Right ventricle myocardium inferior (tissue), 1 donor: ENCODE data around the gene SYTL5. TPM values are rescaled to one million over a fixed set of nuclear protein-coding genes. Genes with fewer than 3 reads are reported as not detected.
"Not testable (repeated sequence)": the region's sequence is repeated elsewhere in the genome, so short reads cannot be mapped to it uniquely, and the experiment has no call there.

Source experiments
- ATAC-seq: fragments of 200-7000 bp; cut with Tn5 transposase; one replicate; pipeline ENCODE4 v1.9.1; 2020; ENCODE audit warnings: mild to moderate bottlenecking, moderate library complexity
- DNase-seq: peaks from one replicate; pipeline ENCODE4 v3.0.0; 2021; ENCODE audit errors: missing footprints
- intact Hi-C: fragments of 100-400 bp; cut with DNase I; formaldehyde crosslinking; loops from one replicate; pipeline ENCODE4 v1.11.0; 2022
- long read RNA-seq: library from polyadenylated mRNA; unstranded; transcript quantifications from one replicate; pipeline ENCODE4 v2.0.0, GENCODE V29; 2021
- total RNA-seq: library from RNA; stranded (reverse); fragmentation: NEBNext Ultra II Directional; extraction: Animal tissue kit (Norgen Biotek cat#: 25700); gene quantifications from one replicate; pipeline ENCODE4 v1.2.1, GENCODE V29; 2021
- donor health status: DM: no; HTN: yes; CAD: no; lungs with severe emphysema.

SYTL5 gene
- total RNA-seq: not detected
- long read RNA-seq: 0 reads

- intact Hi-C loops: no loop called here
- no peak for ATAC-seq
- DNase-seq: no peak
Observed at GRCh38 chrX:38006291-38006690, at the start of gene SYTL5. SYTL5 (plus strand) TSS chrX:38006553; CDS start chrX:38033890, 27,337 bp downstream.

- intact Hi-C loops: no loop called here
- ATAC-seq: no peak
Observed at GRCh38 chrX:37958525-37959211, 47.7 kb upstream of the SYTL5 start.

DNA sequence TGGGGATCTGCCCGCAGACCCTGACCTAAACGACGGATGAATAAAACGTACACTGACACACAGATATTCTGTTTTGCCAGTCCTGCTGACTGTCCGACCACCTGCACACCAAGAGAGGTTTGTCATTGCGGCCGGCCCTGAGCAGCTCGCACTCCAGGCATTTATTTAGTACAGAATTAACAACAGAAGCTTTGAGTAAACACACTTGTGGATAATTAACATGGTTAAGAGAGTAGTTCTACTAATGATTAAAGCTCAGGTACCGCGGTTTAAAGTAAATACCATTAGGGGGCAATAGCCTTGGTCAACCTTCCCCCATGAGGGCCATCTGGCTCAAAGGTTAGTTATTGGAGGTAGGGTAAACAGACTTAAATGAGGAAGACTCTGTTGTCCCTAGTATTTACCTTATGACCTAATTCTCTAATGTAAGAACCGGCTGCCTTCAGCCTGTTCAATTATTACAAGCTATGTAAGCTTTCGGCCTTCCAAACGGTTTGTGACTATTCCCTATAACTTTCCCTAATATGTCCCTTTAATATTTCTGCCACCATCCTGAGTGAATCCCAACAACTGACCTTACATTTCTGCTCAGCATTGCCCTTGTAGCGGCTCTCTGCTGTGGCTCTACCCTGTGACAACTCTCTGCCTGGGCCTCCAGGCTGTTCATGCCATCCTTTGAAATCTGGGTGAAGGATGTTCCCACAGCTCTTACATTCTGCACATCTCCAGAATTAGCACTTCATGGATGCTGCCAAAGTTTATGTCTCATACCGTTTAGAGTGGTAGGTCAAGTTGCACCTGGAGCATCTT, 46.9 kb upstream of the SYTL5 start:
- intact Hi-C loops: no loop called here
- no peak for DNase-seq
- no peak for ATAC-seq

More at GRCh38 chrX:37958525-37959211, 47.7 kb upstream of the SYTL5 start:
- no peak for DNase-seq

DNA sequence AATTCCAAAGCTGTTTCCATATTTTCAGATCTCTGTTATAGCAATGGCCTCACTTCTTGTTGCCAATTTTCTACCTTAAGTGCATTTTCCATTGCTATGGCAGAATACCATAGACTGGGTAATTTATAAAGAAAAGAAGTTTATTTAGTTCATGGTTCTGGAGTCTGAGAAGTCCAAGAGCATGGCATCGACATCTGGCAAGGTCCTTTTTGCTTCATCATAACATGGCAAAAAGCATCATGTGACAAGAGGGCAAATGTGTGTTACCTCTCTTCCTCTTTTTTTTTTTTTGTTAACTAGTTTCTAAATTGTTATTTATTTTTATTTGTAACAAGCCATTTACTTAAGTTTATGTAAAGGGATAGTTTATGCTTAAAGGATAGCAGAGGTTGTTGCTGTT, 45.2 kb upstream of the SYTL5 start:
- intact Hi-C loops: no loop called here
- no peak for DNase-seq
- ATAC-seq: no peak

DNA sequence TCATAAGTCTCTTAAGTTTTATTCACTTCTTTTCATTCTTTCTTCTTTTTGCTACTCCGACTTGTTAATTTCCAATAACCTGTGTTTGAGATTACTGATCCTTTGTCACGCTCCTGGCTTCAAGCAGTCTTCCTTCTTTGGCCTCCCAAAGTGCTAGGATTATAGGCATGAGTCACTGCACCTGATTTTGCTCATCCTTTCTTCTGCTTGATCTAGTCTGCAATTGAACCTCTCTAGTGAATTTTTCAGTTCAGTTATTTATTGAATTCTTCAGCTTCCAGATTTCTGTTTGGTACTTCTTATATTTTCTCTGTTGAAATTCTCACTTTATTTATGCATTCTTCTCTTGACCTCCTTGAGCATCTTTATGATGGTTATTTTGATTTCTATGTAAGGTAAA, 38.6 kb upstream of the SYTL5 start:
- ATAC-seq: no peak
- intact Hi-C loops: no loop called here
- DNase-seq: no peak

DNA sequence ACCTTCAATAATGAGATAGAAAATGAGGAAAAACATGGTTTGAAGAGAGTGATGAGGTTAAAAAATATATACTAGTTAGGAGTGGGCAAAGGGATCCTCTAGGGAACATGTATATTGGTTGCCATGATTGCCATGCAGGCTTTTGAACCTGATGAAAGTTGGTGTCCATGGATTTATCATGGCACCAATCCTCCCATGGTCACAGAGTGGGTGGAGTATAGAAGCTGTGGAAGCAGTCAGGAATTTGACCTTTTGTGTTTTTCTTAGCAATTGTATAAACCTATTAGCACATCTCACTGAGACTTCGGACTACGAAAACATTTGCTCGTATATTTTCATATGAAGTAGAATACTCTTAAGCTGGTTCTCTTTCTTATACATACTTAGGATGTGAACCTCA, 30.9 kb upstream of the SYTL5 start:
- DNase-seq (no peak), ATAC-seq (no peak)
- intact Hi-C loops: no loop called here

DNA sequence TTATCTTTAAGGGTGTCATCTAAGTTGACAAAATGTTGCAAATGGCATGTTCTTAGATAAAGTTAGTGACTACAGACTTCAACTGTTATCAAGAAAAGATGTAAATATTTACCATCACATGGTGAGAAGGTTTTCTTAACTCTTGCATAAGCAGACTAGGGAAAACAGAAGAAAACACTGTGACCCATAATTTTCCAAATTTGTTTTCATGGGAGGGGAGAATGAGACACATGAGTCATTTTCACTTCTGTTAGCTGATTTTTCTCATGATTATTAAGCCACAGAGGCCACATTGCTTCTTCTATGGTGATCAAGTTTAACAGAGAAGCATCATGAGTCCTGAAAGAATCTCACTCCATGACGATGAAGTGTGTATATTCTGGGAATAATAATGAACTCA, 30.2 kb upstream of the SYTL5 start:
- DNase-seq (no peak), ATAC-seq (no peak)
- intact Hi-C loops: no loop called here

- no peak for DNase-seq
- intact Hi-C loops: no loop called here
- ATAC-seq: no peak
Observed at GRCh38 chrX:37984880-37985279, 21.5 kb upstream of the SYTL5 start.

DNA sequence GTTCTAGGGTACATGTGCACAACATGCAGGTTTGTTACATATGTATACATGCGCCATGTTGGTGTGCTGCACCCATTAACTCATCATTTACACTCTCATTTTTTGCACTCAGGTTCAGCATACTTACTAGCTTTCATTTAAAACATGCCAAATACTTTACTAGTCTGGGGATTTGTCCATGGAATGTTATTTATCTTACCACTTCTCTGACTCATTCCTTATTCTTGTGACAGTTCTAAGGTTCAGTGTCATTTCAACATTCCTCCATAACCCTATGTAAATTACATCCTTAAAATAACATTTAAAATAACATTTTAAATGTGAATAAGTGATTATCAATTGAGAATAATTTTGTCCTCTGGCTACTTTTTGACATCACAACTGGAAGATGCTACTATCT, 19.5 kb upstream of the SYTL5 start:
- no peak for ATAC-seq
- intact Hi-C loops: no loop called here
- no peak for DNase-seq

DNA sequence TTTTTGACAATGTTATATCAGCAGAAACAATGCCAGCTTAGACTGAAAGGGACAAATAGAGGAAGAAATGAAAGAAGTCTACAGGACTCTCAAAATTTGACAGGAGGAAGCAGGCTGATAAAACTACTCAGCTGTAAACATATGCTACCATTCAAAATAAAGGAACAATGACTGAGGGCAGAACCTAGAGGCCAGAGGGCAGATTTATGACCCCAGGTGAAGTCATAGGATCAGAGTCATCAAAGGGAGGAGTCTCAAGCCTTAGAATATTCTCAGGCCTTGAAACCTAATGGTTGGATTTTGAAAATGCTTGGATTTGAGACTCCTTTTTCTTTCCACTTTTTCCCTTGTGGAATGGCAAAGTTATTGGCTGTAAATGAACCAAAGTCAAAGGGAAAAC, 17.0 kb upstream of the SYTL5 start:
- ATAC-seq (no peak), DNase-seq (no peak)
- intact Hi-C loops: no loop called here

GRCh38 chrX:37991303-37991702, 15.1 kb upstream of the SYTL5 start:
- DNase-seq, intact Hi-C loops, ATAC-seq: not testable (repeated sequence)

- ATAC-seq (no peak), DNase-seq (no peak)
- intact Hi-C loops: no loop called here
Observed at GRCh38 chrX:37993176-37993575, 13.2 kb upstream of the SYTL5 start.

DNA sequence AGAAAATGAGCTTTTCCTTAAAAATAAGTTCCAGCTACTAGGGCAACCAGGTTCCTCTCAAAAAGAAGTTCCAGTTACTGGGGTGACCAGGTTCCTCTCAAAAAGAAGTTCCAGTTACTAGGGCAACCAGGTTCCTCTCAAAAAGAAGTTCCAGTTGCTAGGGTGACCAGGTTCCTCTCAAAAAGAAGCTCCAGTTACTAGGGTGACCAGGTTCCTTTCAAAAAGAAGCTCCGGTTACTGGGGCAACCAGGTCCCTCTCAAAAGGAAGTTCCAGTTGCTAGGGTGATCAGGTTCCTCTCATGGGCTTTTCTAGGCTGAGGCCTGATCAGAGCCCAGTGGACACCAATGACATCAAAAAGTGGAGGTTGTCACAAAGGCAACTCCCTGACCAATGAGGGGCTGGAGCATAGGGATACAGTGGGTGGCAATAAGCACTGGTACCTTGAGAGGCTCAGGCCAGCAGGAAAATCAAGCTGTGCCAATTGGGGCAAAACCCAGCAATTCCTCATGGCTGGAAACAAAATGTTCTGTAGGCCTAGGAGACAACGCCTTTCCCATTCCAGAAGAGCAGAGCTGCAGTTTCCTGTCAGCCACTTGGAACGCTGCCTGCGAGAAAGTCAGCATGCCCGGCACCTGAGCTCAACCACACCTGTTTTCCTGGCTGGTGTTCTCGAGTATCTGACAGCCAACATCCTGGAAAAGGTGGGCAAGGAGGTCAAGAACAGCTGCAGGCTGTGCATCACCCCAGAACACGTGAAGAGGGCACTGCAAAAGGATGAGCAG, 12.3 kb upstream of the SYTL5 start:
- ATAC-seq (no peak), DNase-seq (no peak)

DNA sequence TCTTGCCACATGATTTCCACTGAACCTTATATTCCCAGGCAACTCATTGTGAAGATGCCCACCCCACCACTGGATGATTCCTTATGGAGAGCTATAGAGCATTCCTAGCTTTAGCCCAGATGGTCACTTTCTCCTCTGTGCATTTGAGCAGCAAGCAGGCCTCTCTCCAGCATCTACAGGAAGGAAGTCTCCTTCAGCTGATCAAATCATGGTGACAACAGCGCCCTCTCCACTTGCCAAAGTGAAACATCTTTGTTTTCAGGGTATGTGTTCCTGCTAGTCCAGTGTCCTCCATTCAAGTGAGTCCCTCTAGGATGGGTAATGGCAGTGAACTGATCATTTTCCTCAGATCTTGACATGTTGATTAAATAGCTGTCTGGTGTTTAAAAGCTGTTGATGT, 10.9 kb upstream of the SYTL5 start:
- ATAC-seq (no peak), DNase-seq (no peak)
- intact Hi-C loops: no loop called here

More for the DNA sequence above, 12.3 kb upstream of the SYTL5 start:
- intact Hi-C loops: no loop called here

DNA sequence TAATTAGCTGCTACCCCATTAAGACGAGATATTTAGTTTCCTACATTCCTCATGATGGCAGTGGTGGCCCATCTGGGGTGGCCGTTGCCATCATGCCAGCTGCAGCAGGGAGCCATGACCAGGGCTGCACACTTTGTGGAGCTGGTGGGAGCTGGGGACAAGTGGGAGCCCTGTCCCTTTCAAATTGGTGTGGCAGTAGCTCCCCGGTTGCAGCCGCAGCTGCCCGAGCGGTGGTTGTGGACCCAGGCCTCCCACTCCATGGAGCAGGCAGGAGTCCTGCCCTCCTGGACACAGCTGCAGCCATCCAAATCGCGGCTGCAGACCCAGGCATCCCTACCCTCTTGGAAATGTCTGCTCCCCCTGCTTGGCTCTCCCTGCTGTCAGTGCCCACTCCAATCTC, 9.3 kb upstream of the SYTL5 start:
- no peak for ATAC-seq
- DNase-seq: no peak
- intact Hi-C loops: no loop called here

GRCh38 chrX:37998586-37999262, 7.6 kb upstream of the SYTL5 start:
- DNase-seq (no peak), ATAC-seq (no peak)
- intact Hi-C loops: no loop called here

DNA sequence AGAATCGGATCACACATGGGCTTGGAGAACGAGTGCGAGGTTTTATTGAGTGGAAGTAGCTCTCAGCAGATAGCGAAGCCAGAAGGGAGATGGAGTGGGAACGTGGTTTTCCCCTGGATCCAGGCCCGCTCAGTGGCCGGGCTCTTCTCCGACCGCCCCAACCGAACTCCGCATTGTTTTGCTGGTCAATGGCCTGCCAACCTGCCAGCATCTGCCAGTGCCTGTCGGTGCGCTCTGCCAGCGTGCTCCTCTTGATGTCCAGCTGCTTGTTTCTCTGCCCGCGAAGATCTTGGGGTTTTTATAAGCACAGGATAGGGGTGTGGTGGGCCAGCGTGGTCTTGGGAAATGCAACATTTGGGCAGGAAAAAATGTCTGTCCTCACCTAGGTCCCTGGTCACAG, 5.6 kb upstream of the SYTL5 start:
- no peak for ATAC-seq
- no peak for DNase-seq
- intact Hi-C loops: no loop called here

- DNase-seq (no peak), ATAC-seq (no peak)
- intact Hi-C loops: no loop called here
Observed at GRCh38 chrX:38004046-38004445, 2.3 kb upstream of the SYTL5 start.

GRCh38 chrX:38006778-38007177, 425 bp downstream of the SYTL5 start:
- DNase-seq (no peak), ATAC-seq (no peak)
- intact Hi-C loops: no loop called here
